ENCODE measurements around the gene SMARCD3. TPM values are rescaled to one million over a fixed set of nuclear protein-coding genes. Genes with fewer than 3 reads are reported as not detected.

The SMARCD3 gene
- total and polyA plus RNA-seq, 3 donors from 2014 or later, result 55.1 to 122 (median 94.0) TPM

DNA sequence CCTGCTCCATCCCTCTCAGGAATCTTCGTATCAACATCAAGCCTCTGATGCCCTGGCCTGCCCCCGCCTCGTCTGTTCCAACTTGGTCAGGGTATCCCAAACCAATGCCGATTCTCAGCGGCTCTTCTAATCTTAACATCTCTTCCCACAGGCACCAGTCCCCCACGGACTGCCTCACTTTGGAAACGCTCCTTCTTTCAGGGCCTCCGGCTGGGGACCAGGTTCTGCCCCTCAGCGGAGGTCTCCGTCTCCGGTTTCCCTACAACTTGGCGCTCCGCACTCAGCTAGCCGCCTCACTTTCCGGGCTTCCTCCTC is 22.0 kb downstream of the SMARCD3 start:
- WGBS, 2 donors, result 0 to 2% methylated on average over 15 of the region's 15 CpGs
- Histone ChIP-seq H3K4me1 (peaks cover 12% of the 10 kb centered on the region), H3K9me3 (no peaks in the 10 kb centered on the region), H3K27me3 (no peaks in the 10 kb centered on the region), H3K36me3 (ENCODE audit: low read depth, missing control alignments) (no peaks in the 10 kb centered on the region), H3K27ac (peak overlapping the region in 1 of 2 donors; percentile 63), H3K4me3 (peak overlapping the region; percentile 77 to 81)
- TF ChIP-seq, protein P1, sequence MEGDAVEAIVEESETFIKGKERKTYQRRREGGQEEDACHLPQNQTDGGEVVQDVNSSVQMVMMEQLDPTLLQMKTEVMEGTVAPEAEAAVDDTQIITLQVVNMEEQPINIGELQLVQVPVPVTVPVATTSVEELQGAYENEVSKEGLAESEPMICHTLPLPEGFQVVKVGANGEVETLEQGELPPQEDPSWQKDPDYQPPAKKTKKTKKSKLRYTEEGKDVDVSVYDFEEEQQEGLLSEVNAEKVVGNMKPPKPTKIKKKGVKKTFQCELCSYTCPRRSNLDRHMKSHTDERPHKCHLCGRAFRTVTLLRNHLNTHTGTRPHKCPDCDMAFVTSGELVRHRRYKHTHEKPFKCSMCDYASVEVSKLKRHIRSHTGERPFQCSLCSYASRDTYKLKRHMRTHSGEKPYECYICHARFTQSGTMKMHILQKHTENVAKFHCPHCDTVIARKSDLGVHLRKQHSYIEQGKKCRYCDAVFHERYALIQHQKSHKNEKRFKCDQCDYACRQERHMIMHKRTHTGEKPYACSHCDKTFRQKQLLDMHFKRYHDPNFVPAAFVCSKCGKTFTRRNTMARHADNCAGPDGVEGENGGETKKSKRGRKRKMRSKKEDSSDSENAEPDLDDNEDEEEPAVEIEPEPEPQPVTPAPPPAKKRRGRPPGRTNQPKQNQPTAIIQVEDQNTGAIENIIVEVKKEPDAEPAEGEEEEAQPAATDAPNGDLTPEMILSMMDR (IDR thresholded peaks at IDR 0.05), result no peak
- no peak for TF ChIP-seq POLR2A (IDR thresholded peaks at IDR 0.05)
- no peak for DNase-seq
- intact Hi-C loops (cut with DNase I; ENCODE audit: low total_unique reads), result no loop called here

DNA sequence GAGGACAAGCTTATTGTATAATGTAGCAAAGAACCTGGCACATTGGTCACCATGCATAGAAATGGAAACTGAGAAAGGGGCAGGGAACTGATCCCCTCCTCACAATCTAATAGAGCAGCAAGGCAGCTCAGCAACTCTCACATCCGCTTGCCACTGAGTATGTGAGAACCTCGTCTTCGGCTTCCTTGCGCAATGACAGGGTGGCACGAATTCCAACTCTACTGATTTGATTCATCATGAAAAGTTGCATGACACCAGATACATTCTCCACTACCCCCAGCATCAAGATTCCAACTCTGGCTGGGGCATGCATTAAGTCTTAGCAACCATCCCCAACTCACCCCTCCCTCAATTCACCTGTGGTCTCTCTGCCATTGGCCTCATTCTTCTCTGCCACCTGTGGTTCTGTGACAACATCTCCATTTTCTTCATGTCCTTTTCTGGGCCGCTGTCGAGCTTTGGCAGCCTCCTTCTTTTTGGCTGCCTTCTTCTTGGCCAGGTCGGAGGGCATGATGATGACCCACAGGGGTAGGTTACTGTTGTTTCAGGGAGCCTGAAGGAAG is 22.5 kb downstream of the SMARCD3 start:
- intact Hi-C loops (cut with DNase I; ENCODE audit: low total_unique reads), result no loop called here
- no peak for DNase-seq
- WGBS, 2 donors, result 52 to 53% methylated on average over 8 of the region's 8 CpGs
- H3K4me3 ChIP-seq, result peak overlapping the region; percentile 77 to 81
- H3K36me3 ChIP-seq (ENCODE audit: low read depth, missing control alignments), result no peaks in the 10 kb centered on the region
- no peak overlapping the region for H3K27ac ChIP-seq
- peaks cover 10% of the 10 kb centered on the region for H3K4me1 ChIP-seq
- TF ChIP-seq, protein P1 (IDR thresholded peaks at IDR 0.05), result no peak
- TF ChIP-seq POLR2A (IDR thresholded peaks at IDR 0.05), result no peak
- no peaks in the 10 kb centered on the region for H3K9me3 ChIP-seq
- H3K27me3 ChIP-seq, result no peaks in the 10 kb centered on the region

DNA sequence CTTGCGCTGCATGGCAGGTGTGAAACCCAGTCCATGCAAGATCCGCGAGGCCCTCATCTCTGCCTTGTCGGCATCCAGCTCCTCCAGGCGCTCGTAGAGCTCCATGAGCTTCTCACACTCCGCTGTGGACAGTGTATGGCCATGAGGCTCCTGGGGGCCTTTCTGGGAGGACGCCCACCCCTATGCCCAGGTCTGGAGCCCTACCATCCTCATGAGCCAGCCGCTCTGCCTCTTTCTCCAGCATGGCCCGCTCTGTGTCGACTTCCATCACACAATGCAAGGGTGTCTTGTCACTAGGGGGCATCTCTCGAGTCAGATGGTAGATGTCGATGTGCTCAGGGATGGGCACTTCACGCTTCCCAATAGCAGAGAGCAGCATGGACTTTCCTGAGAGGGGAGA is 24.8 kb downstream of the SMARCD3 start:
- Histone ChIP-seq H3K9me3 (no peaks in the 10 kb centered on the region), H3K36me3 (ENCODE audit: low read depth, missing control alignments) (no peaks in the 10 kb centered on the region), H3K27ac (no peak overlapping the region), H3K4me3 (no peak overlapping the region), H3K4me1 (peaks cover 10% of the 10 kb centered on the region), H3K27me3 (no peaks in the 10 kb centered on the region)
- 92 to 93% methylated on average over 14 of the region's 14 CpGs for WGBS, 2 donors
- intact Hi-C loops (cut with DNase I; ENCODE audit: low total_unique reads), result no loop called here
- no peak for DNase-seq
- TF ChIP-seq POLR2A (IDR thresholded peaks at IDR 0.05), result no peak
- TF ChIP-seq, protein P1 (IDR thresholded peaks at IDR 0.05), result no peak

DNA sequence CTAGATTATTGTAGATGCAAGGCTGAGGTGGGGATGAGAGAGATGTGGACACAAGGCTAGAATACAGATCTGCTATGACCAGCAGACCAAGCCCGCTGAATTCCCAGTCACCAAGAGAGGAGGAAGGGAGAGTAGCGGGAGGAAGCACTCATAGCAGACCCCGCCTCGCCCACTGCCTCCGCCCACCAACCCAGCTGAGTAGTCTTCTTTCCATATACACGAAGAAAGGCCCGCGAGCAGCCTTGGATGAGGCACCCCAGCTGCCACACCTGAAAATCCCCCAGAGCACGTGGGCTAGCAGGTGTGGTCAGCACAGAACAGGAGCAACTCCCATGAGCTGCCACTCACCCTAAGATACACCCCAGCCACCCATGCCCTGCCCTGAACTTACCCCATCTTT is 30.3 kb downstream of the SMARCD3 start:
- 84 to 92% methylated on average over 9 of the region's 9 CpGs for WGBS, 2 donors
- no peak overlapping the region for H3K4me3 ChIP-seq
- intact Hi-C loops (cut with DNase I; ENCODE audit: low total_unique reads), result no loop called here
- no peak for DNase-seq
- H3K4me1 ChIP-seq, result no peaks in the 10 kb centered on the region
- no peaks in the 10 kb centered on the region for H3K27me3 ChIP-seq
- no peak overlapping the region for H3K27ac ChIP-seq
- no peak for TF ChIP-seq POLR2A (IDR thresholded peaks at IDR 0.05)
- TF ChIP-seq, protein P1 (IDR thresholded peaks at IDR 0.05), result no peak
- H3K36me3 ChIP-seq (ENCODE audit: low read depth, missing control alignments), result no peaks in the 10 kb centered on the region
- no peaks in the 10 kb centered on the region for H3K9me3 ChIP-seq

DNA sequence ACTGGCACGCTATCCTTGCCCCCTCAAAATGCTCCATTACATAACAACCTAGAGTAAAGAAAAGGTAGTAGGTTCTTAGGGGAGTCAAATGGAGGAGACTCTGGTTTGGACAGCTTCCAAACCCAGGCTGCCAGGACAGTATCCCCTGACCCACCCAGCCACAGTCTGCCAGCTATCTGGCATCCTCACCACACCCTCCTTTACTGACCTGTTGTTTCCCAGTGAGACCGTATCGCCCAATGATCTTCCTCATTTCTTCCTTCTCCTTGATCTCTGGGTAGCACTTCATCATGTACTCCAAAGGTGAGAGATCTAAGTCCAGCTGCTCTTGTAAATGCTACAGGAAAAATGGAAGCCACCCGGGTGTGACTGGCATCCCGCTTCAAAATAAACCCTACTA is 33.1 kb downstream of the SMARCD3 start:
- no peak overlapping the region for H3K27ac ChIP-seq
- no peaks in the 10 kb centered on the region for H3K27me3 ChIP-seq
- WGBS, 2 donors, result 85 to 94% methylated on average over 5 of the region's 5 CpGs
- TF ChIP-seq POLR2A (IDR thresholded peaks at IDR 0.05), result no peak
- TF ChIP-seq, protein P1 (IDR thresholded peaks at IDR 0.05), result no peak
- intact Hi-C loops (cut with DNase I; ENCODE audit: low total_unique reads), result no loop called here
- H3K36me3 ChIP-seq (ENCODE audit: low read depth, missing control alignments), result no peaks in the 10 kb centered on the region
- no peak overlapping the region for H3K4me3 ChIP-seq
- DNase-seq, result no peak
- H3K4me1 ChIP-seq, result no peaks in the 10 kb centered on the region
- H3K9me3 ChIP-seq, result no peaks in the 10 kb centered on the region

All from testis (tissue), 3 donors.